ENCODE data around the gene CT45A3.
"Not testable (repeated sequence)": the region's sequence is repeated elsewhere in the genome, so short reads cannot be mapped to it uniquely, and the experiment has no call there.

GRCh38 chrX:135713183-135713689 is 54.8 kb downstream of the CT45A3 start, which contains the start of gene CT45A1:
- TF ChIP-seq, protein P1, sequence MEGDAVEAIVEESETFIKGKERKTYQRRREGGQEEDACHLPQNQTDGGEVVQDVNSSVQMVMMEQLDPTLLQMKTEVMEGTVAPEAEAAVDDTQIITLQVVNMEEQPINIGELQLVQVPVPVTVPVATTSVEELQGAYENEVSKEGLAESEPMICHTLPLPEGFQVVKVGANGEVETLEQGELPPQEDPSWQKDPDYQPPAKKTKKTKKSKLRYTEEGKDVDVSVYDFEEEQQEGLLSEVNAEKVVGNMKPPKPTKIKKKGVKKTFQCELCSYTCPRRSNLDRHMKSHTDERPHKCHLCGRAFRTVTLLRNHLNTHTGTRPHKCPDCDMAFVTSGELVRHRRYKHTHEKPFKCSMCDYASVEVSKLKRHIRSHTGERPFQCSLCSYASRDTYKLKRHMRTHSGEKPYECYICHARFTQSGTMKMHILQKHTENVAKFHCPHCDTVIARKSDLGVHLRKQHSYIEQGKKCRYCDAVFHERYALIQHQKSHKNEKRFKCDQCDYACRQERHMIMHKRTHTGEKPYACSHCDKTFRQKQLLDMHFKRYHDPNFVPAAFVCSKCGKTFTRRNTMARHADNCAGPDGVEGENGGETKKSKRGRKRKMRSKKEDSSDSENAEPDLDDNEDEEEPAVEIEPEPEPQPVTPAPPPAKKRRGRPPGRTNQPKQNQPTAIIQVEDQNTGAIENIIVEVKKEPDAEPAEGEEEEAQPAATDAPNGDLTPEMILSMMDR (IDR thresholded peaks at IDR 0.05; ENCODE audit: insufficient read depth, low read length, poor library complexity, severe bottlenecking), result not testable (repeated sequence)
- not testable (repeated sequence) for TF ChIP-seq EZH2phosphoT487 (conservative IDR thresholded peaks at IDR 0.05; ENCODE audit: low read length)
